AG09309 (cell line): Measurements from ENCODE around the gene RNF13.
A peak's percentile ranks its signal among the peaks of the same experiment; 100 is the strongest.

ENCODE experiments used
- DNase-seq: peaks from one replicate; pipeline ENCODE4 v3.0.0-alpha.2; 2010; ENCODE audit warnings: low read depth
- H3K4me3 ChIP-seq: 2 replicates; pipeline ENCODE4 v1.5.1; 2011; ENCODE audit warnings: mild to moderate bottlenecking, low read depth, low read length, moderate library complexity; ENCODE audit not compliant: control insufficient read depth
- TF ChIP-seq, protein P1 (sequence below): IDR thresholded peaks from 2 replicates; pipeline ENCODE4 v1.5.1; 2011; ENCODE audit warnings: mild to moderate bottlenecking, low read depth, low read length, inconsistent platforms; ENCODE audit not compliant: insufficient read depth, control insufficient read depth; ENCODE audit errors: missing control alignments

RNF13 gene

DNA sequence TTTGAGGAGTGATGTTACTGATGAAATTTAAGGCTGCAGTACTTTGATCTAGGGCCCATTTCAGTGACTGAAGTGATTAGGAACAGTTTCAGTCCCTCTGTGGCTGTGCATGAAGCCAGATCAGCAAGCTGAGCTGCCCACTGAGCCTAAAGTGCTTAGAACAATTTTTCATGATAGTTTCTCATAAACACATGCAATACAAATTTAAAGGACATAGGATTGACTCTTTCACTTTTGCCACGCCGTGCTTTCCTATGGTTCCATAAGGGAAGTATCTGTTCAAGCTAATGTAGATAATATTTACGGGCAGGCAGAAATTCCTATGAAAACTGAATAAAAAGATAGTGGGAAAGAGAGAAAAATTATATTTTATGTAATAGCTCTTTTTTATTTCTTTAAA, 31.3 kb upstream of the RNF13 start:
- TF ChIP-seq, protein P1, sequence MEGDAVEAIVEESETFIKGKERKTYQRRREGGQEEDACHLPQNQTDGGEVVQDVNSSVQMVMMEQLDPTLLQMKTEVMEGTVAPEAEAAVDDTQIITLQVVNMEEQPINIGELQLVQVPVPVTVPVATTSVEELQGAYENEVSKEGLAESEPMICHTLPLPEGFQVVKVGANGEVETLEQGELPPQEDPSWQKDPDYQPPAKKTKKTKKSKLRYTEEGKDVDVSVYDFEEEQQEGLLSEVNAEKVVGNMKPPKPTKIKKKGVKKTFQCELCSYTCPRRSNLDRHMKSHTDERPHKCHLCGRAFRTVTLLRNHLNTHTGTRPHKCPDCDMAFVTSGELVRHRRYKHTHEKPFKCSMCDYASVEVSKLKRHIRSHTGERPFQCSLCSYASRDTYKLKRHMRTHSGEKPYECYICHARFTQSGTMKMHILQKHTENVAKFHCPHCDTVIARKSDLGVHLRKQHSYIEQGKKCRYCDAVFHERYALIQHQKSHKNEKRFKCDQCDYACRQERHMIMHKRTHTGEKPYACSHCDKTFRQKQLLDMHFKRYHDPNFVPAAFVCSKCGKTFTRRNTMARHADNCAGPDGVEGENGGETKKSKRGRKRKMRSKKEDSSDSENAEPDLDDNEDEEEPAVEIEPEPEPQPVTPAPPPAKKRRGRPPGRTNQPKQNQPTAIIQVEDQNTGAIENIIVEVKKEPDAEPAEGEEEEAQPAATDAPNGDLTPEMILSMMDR, result no peak
- no peak overlapping the region for H3K4me3 ChIP-seq
- no peak for DNase-seq

DNA sequence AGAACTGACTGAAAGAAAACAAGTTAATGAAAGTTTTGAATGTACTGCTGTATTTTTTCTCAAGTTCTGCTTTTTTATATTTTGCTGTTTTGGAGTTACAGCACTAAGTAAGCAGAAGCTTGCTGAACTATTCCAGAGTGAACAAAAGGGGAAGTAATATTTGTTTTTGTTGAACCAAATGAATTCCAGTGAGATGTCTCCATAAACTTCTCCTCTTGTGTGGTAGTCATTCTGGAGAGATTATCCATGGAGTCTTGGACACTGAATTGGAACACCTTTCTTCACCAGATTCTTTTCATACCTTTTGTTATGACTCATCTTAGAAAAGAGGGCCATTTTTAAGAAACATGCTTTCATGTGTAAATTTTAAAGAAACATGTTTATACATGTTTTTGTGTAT, 29.4 kb upstream of the RNF13 start:
- H3K4me3 ChIP-seq, result no peak overlapping the region
- TF ChIP-seq, protein P1, result no peak
- peak; percentile 24 for DNase-seq

DNA sequence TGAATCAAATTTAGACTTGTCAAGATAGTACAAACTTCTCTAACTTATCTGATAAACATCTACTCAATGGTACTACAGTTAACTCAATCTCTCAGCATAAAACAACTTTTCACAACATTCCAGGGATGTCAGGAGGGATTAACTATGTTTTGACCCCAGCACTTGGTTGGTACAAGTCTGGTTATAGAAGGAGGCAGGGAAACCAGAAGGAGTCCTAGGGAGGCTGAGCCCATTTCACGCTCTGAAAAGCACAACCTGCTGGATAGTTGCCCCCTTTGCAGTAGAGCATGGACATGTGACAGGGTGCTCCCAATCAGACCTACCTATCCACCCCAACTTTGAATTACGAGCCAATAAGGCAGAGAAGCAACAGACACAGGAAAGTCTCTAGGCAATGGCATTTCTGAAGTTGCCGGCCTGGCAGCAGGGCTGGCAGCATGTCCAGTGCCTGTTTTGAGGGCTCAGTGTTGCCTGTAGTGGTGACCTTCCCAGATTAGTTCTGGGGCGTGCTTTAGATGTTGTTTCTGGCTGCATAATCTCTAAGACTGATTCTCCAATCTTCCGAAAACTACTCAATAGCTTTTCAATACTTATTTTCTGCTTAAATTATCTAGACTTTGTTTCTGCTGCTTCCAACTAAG, 28.8 kb upstream of the RNF13 start:
- TF ChIP-seq, protein P1, result no peak
- no peak overlapping the region for H3K4me3 ChIP-seq
- DNase-seq, result no peak

DNA sequence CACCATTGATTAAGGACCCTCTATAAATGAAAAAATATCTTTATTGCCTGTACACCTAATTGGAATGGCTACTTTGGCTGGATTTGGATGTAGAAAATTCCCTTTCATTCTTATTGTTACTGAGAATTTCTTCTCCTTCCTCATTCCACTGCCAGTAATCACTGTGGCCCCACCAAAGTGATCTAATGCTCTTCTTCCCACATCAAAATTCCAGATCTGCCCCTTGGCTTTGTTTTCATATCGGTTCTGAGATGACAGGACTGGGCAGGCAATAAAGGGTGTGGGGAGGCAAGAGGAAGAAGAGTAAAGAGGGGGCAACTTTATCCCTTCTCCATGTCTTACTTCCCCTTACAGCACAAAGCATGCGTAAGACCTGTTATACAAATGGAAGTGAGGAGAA, 22.7 kb upstream of the RNF13 start:
- TF ChIP-seq, protein P1, result no peak
- H3K4me3 ChIP-seq, result no peak overlapping the region
- DNase-seq, result no peak

DNA sequence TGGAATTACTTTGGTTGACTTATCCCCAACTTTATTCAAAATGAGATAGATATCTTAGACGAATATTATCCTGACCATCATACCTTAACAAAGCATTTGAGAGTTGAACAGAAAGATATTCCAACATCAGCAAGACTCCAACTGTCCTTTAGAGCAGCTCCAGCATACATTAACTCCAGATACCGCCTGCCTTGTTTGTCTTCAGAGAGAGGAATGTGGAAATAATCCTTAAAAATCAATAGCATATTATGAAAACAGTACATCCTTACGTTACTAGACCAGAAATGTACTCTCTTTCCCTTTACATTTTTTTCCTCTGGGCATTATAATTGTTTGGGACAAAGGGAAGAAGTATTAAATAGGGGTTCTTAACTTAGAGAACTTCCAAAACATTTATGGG, 22.3 kb upstream of the RNF13 start:
- H3K4me3 ChIP-seq, result no peak overlapping the region
- TF ChIP-seq, protein P1, result no peak
- DNase-seq, result no peak

DNA sequence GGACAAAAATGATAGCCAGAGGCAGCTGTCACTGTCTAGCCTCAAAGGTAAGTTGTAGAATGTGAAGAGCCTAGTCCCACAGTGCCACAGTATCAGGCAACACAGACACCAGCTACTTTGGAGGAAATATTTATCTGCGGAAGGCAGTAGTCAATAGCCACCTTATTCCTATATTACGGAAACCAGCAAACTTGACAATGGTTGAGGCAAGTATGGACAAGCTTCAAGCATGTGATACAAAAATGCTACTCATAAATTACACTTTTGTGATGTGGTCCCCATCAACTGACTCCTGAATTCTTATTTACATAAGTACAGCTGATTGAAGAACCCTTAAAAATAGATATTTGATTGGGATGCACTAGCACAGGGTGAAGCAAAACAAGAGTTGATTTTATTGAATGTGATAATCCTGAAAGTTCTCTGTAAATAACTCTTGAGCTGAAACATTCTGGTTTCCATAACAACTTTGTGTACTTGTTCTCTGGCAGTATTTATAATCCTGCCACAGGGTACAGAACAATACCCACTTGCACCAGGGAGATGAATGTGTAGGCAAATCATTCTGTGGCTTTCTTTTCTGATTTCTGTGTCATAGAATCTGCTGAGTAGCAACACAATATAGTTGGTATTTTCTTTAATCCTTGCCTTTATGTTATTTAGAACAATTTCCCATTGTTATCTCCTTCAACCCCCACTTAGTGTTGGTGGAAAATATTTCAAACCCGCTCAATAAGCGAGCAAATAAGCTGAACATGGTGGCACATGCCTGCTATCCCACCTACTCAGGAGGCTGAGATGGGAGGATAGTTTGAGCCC, 20.4 kb upstream of the RNF13 start, which contains the start of gene ANKUB1:
Gene ANKUB1, minus strand, starts transcription at position 103 of the 819 bp plus-strand sequence. CDS start 188 bp downstream, outside the sequence.
- no peak for DNase-seq
- TF ChIP-seq, protein P1, result no peak
- H3K4me3 ChIP-seq, result no peak within 1 kb of the TSS
